DOHH2 (cell line): ENCODE measurements around the gene KCNMA1.

ENCODE experiments used
- H3F3A ChIP-seq: fragments of 200-600 bp; sonication (generic), shearing (Covaris generic); 2 replicates; pipeline ENCODE4 v1.6.0; 2016; ENCODE audit warnings: antibody characterized with exemption, mild to moderate bottlenecking; ENCODE audit not compliant: control insufficient read depth, insufficient read depth
- H3K27ac ChIP-seq: fragments of 200-600 bp; sonication (generic); 2 replicates; pipeline ENCODE4 v1.5.1; 2014; ENCODE audit warnings: low read depth, mild to moderate bottlenecking, low read length, moderate library complexity
- H3K27me3 ChIP-seq: fragments of 200-600 bp; sonication (generic); 2 replicates; pipeline ENCODE4 v1.6.1; 2014; ENCODE audit warnings: mild to moderate bottlenecking, low read length, mixed read lengths; ENCODE audit not compliant: control insufficient read depth
- H3K36me3 ChIP-seq: fragments of 200-600 bp; sonication (generic); 2 replicates; pipeline ENCODE4 v1.6.1; 2014; ENCODE audit warnings: mild to moderate bottlenecking, low read length, moderate library complexity, mixed read lengths; ENCODE audit not compliant: control insufficient read depth
- H3K4me1 ChIP-seq: fragments of 200-600 bp; sonication (generic); 2 replicates; pipeline ENCODE4 v1.6.1; 2014; ENCODE audit warnings: mild to moderate bottlenecking, low read length, mixed read lengths; ENCODE audit not compliant: control insufficient read depth
- H3K4me2 ChIP-seq: fragments of 200-600 bp; sonication (generic); 2 replicates; pipeline ENCODE4 v1.6.0; 2014; ENCODE audit warnings: mild to moderate bottlenecking, low read length, moderate library complexity
- H3K4me3 ChIP-seq: fragments of 200-600 bp; sonication (generic); 2 replicates; pipeline ENCODE4 v1.5.1; 2014; ENCODE audit warnings: mild to moderate bottlenecking, low read length, mixed read lengths
- H3K79me2 ChIP-seq: fragments of 200-600 bp; sonication (generic); 2 replicates; pipeline ENCODE4 v1.6.1; 2014; ENCODE audit warnings: mild to moderate bottlenecking, low read length, mixed read lengths; ENCODE audit not compliant: control insufficient read depth
- H3K9me2 ChIP-seq: fragments of 200-600 bp; sonication (generic); replicated peaks from 2 replicates; pipeline ENCODE4 v1.6.1; 2014; ENCODE audit warnings: mild to moderate bottlenecking, low read length, mixed read lengths; ENCODE audit not compliant: control insufficient read depth
- H3K9me3 ChIP-seq: fragments of 200-600 bp; sonication (generic); 2 replicates; pipeline ENCODE4 v1.6.1; 2014; ENCODE audit warnings: antibody characterized with exemption, low read length, mixed read lengths; ENCODE audit not compliant: control insufficient read depth, insufficient read depth
- H4K20me1 ChIP-seq: fragments of 200-600 bp; sonication (generic); 2 replicates; pipeline ENCODE4 v1.6.0; 2014; ENCODE audit warnings: low read depth, mild to moderate bottlenecking, antibody characterized with exemption, low read length, moderate library complexity; ENCODE audit not compliant: control insufficient read depth, insufficient read depth
- CTCF ChIP-seq: fragments of 200-600 bp; sonication (generic); IDR thresholded peaks from one replicate; pipeline ENCODE4 v1.5.1; 2014; ENCODE audit warnings: antibody characterized with exemption, mild to moderate bottlenecking, low read depth, low read length; ENCODE audit not compliant: poor library complexity, severe bottlenecking
- EZH2phosphoT487 ChIP-seq: fragments of 200-600 bp; sonication (generic); IDR thresholded peaks from 2 replicates; pipeline ENCODE4 v1.6.1; 2017; ENCODE audit warnings: borderline replicate concordance, mild to moderate bottlenecking, antibody characterized with exemption, low read length, moderate library complexity, mixed read lengths

KCNMA1 gene

GRCh38 chr10:76902949-76903348 lies 734.7 kb downstream of the KCNMA1 start:
- no peak overlapping the region for H3K27ac ChIP-seq
- TF ChIP-seq EZH2phosphoT487, result no peak
- TF ChIP-seq CTCF, result no peak
- no peaks in the 10 kb centered on the region for H3K9me2 ChIP-seq
- H3K9me3 ChIP-seq, result no peaks in the 10 kb centered on the region
- no peaks in the 10 kb centered on the region for H3K4me1 ChIP-seq
- H3K27me3 ChIP-seq, result no peaks in the 10 kb centered on the region
- no peaks in the 10 kb centered on the region for H3K36me3 ChIP-seq
- no peaks in the 10 kb centered on the region for H3F3A ChIP-seq
- H3K79me2 ChIP-seq, result no peaks in the 10 kb centered on the region
- no peak overlapping the region for H3K4me3 ChIP-seq
- no peaks in the 10 kb centered on the region for H4K20me1 ChIP-seq
- H3K4me2 ChIP-seq, result no peak overlapping the region

- Histone ChIP-seq H3K79me2 (no peaks in the 10 kb centered on the region), H3K9me3 (no peaks in the 10 kb centered on the region), H3K4me1 (no peaks in the 10 kb centered on the region), H3K4me3 (no peak overlapping the region), H3K27me3 (no peaks in the 10 kb centered on the region), H3K9me2 (no peaks in the 10 kb centered on the region), H3F3A (no peaks in the 10 kb centered on the region), H3K36me3 (no peaks in the 10 kb centered on the region), H3K27ac (no peak overlapping the region), H3K4me2 (no peak overlapping the region), H4K20me1 (no peaks in the 10 kb centered on the region)
- TF ChIP-seq CTCF, result no peak
- no peak for TF ChIP-seq EZH2phosphoT487
Observed at GRCh38 chr10:76901701-76902100, 735.9 kb downstream of the KCNMA1 start.

GRCh38 chr10:76899490-76899889 lies 738.1 kb downstream of the KCNMA1 start:
- Histone ChIP-seq H3K4me1 (no peaks in the 10 kb centered on the region), H3K36me3 (no peaks in the 10 kb centered on the region), H3K9me3 (no peaks in the 10 kb centered on the region), H3K27me3 (no peaks in the 10 kb centered on the region), H4K20me1 (no peaks in the 10 kb centered on the region), H3K9me2 (no peaks in the 10 kb centered on the region), H3K27ac (no peak overlapping the region), H3K79me2 (no peaks in the 10 kb centered on the region), H3K4me3 (no peak overlapping the region), H3K4me2 (no peak overlapping the region), H3F3A (no peaks in the 10 kb centered on the region)
- no peak for TF ChIP-seq CTCF
- no peak for TF ChIP-seq EZH2phosphoT487
